AG10803 (cell line): ENCODE results near the gene ITGA5.

Experiments
- DNase-seq: peaks from one replicate; pipeline ENCODE4 v3.0.0; 2010; ENCODE audit warnings: low read depth
- H3K4me3 ChIP-seq: 2 replicates; pipeline ENCODE4 v1.5.1; 2011; ENCODE audit warnings: mild to moderate bottlenecking, low read length, control low read depth
- CTCF ChIP-seq: conservative IDR thresholded peaks from 2 replicates; pipeline ENCODE4 v1.5.1; 2011; ENCODE audit warnings: mild to moderate bottlenecking, low read length, control low read depth, inconsistent platforms

The ITGA5 gene

GRCh38 chr12:54383041-54383609 is 35.9 kb downstream of the ITGA5 start:
- no peak for TF ChIP-seq CTCF
- peak; percentile 93 for DNase-seq

GRCh38 chr12:54381136-54381535 is 37.9 kb downstream of the ITGA5 start:
- TF ChIP-seq CTCF, result no peak
- DNase-seq, result no peak
- no peak overlapping the region for H3K4me3 ChIP-seq

More at GRCh38 chr12:54383041-54383609, 35.9 kb downstream of the ITGA5 start:
- no peak overlapping the region for H3K4me3 ChIP-seq

- TF ChIP-seq CTCF, result peak; percentile 100
- H3K4me3 ChIP-seq, result peak overlapping the region; percentile 57
- DNase-seq, result peak; percentile 79
Observed at GRCh38 chr12:54379398-54380201, 39.5 kb downstream of the ITGA5 start.

GRCh38 chr12:54378796-54379397 is 40.2 kb downstream of the ITGA5 start:
- no peak for DNase-seq
- peak overlapping the region; percentile 57 for H3K4me3 ChIP-seq
- TF ChIP-seq CTCF, result no peak

GRCh38 chr12:54377797-54378515 is 41.1 kb downstream of the ITGA5 start:
- DNase-seq, result no peak
- TF ChIP-seq CTCF, result no peak
- no peak overlapping the region; the same call in 1 of the 2 replicates for H3K4me3 ChIP-seq

GRCh38 chr12:54377007-54377406 is 42.1 kb downstream of the ITGA5 start:
- H3K4me3 ChIP-seq, result no peak overlapping the region
- no peak for DNase-seq
- no peak for TF ChIP-seq CTCF
